ENCODE results near the gene GMPR2. TPM values are rescaled to one million over a fixed set of nuclear protein-coding genes. Genes with fewer than 3 reads are reported as not detected.

The GMPR2 gene
- total and polyA plus RNA-seq, 7 experiments from 2014 or later, result 38.2 to 107 (median 83.7) TPM

DNA sequence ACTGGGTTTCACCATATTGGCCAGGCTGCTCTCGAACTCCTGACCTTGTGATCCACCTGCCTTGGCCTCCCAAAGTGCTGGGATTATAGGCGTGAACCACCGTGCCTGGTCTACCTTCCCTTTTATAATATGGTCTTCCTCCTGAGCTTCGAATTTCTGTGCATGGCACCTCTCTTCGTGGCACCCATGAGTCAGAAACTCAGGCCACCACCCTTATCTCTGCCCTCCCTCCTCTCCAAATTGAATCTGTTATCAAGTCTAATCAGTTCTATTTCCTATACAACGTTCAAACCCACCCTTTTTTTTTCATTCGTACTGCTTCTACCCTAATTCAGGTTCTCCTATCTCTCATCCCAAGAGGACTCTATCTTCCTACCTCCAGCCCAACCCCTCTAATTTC is 14.7 kb downstream of the GMPR2 start:
- Histone ChIP-seq H3K27me3 (ENCODE audit: control insufficient read depth in 2 of 2, insufficient read depth in 2 of 2, low read length in 2 of 2) (no peaks in the 10 kb centered on the region), H3K9me3 (ENCODE audit: control insufficient read depth in 2 of 3, low read length in 3 of 3) (no peaks in the 10 kb centered on the region), H3K36me3 (ENCODE audit: control insufficient read depth in 2 of 3, insufficient read depth in 3 of 3, low read length in 3 of 3) (peaks cover 0 to 14% (median 4%) of the 10 kb centered on the region in 3 experiments), H3K4me3 (ENCODE audit: low read length) (no peak overlapping the region), H3K27ac (ENCODE audit: low read depth, low read length) (no peak overlapping the region), H3K4me1 (ENCODE audit: control insufficient read depth in 2 of 2, insufficient read depth in 2 of 2, low read length in 2 of 2) (peaks cover 8 to 15% of the 10 kb centered on the region in 2 donors)
- CTCF ChIA-PET, result interaction anchor here (0.6 to 7.9 kb wide), 4 partner anchors 51 to 86 kb away, joined by 3 to 140 read pairs (median 4); partner anchors contain the start of genes CIDEB, DHRS1 and NOP9
- POLR2A ChIA-PET, result interaction anchor here (0.7 to 2.9 kb wide), 3 partner anchors 9 to 25 kb away, joined by 3 to 18 read pairs (median 6); partner anchors contain the start of gene RABGGTA
- ATAC-seq (no peak), DNase-seq (no peak)
- H3K27me3 Mint-ChIP-seq, result no peaks in the 10 kb centered on the region
- peaks cover 0 to 8% (median 5%) of the 10 kb centered on the region in 5 donors for H3K36me3 Mint-ChIP-seq
- peaks cover 0 to 1% (median 0%) of the 10 kb centered on the region in 11 donors for H3K9me3 Mint-ChIP-seq
- H3K27ac Mint-ChIP-seq, result peak overlapping the region in 8 of 9 donors; percentile 3 to 95 (median 70)
- H3K4me3 Mint-ChIP-seq, result peak overlapping the region in 4 of 10 donors; percentile 11 to 59 (median 44)
- intact Hi-C loops (cut with micrococcal nuclease), result loop anchor here in 1 of 2 donors (1.0 kb wide), 1 partner anchor 24 kb away; the partner anchor contains the start of gene RABGGTA
- H3K4me1 Mint-ChIP-seq, result peaks cover 12 to 59% (median 23%) of the 10 kb centered on the region in 7 donors

DNA sequence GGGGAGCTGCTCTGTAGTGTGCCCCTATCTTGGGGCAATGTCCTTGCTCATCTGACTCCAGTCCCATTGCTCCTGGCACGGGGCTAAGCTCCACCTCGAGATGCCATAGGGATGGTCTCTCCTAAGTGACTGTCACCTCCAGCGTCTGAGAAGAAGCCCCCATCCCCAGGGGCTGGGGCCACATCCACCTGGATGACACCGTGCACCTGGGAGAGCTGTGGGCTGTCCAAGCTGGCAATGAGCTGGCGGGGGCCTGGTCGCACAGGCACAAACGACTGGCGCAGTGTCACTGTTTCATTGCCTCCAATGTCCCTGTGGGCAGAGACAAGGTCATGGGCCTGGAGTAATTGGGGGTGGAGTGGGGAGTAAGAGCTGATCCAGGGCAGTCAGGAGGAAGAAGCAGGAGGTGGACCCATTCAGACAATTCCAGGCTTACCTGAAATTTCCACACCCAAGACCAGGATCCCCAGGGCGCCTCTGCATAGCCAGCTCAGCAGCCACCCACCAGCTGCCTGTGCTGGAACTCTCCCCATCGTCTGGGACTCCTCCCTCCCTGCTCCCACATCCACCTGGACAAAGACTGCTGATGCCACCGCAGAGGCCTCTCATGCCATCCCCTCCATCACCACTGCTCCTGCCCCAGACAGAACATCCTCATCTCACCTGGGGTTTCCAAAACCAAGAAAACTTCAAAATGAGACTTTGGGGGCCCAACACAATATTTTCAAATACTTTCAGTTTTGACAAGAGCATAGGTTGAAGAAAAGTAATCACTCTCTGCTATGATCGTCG is 16.7 kb downstream of the GMPR2 start:
- Histone ChIP-seq H3K27ac (ENCODE audit: low read depth, low read length) (no peak overlapping the region), H3K9me3 (ENCODE audit: control insufficient read depth in 2 of 3, low read length in 3 of 3) (no peaks in the 10 kb centered on the region), H3K36me3 (ENCODE audit: control insufficient read depth in 2 of 3, insufficient read depth in 3 of 3, low read length in 3 of 3) (peaks cover 0 to 26% (median 4%) of the 10 kb centered on the region in 3 experiments), H3K4me3 (ENCODE audit: low read length) (no peak overlapping the region), H3K4me1 (ENCODE audit: control insufficient read depth in 2 of 2, insufficient read depth in 2 of 2, low read length in 2 of 2) (peaks cover 0 to 4% of the 10 kb centered on the region in 2 donors), H3K27me3 (ENCODE audit: control insufficient read depth in 2 of 2, insufficient read depth in 2 of 2, low read length in 2 of 2) (no peaks in the 10 kb centered on the region)
- Mint-ChIP-seq H3K36me3 (peaks cover 0 to 19% (median 7%) of the 10 kb centered on the region in 5 donors), H3K9me3 (no peaks in the 10 kb centered on the region), H3K27me3 (no peaks in the 10 kb centered on the region), H3K4me1 (peaks cover 4 to 48% (median 14%) of the 10 kb centered on the region in 7 donors), H3K4me3 (peak overlapping the region in 2 of 10 donors; percentile 27 to 44), H3K27ac (peak overlapping the region in 1 of 9 donors; percentile 88)
- no peak for DNase-seq
- CTCF ChIA-PET, result interaction anchor here (1.1 kb wide), 1 partner anchor 46 kb away, joined by 3 read pairs; no protein-coding TSS in a partner anchor
- intact Hi-C loops (cut with micrococcal nuclease), result no loop called here
- no peak for ATAC-seq
- POLR2A ChIA-PET, result interaction anchor here (1.1 to 2.9 kb wide), 3 partner anchors 22 to 54 kb away, joined by 3 to 18 read pairs (median 3); partner anchors contain the start of gene RABGGTA

DNA sequence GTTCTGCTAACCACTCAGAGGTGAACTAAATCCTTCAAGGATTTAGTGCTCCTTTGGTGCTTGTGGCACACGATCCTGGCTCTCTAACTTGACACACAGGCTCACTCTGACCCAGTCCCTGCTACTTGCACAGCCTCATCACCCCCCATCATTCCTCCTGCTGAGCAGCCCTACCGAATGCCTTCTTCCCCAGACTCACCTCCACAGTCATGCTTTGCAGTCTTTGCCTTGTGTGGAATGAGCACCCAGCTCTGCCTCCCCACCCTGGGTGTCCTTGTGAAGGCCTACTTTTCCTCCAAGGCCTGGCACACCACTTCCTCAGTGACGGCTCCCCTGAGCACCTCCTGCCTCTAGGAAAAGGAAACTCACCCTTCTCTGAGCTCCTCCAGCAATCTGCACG is 17.6 kb downstream of the GMPR2 start:
- Histone ChIP-seq H3K27ac (ENCODE audit: low read depth, low read length) (no peak overlapping the region), H3K36me3 (ENCODE audit: control insufficient read depth in 2 of 3, insufficient read depth in 3 of 3, low read length in 3 of 3) (peaks cover 0 to 33% (median 11%) of the 10 kb centered on the region in 3 experiments), H3K9me3 (ENCODE audit: control insufficient read depth in 2 of 3, low read length in 3 of 3) (no peaks in the 10 kb centered on the region), H3K4me3 (ENCODE audit: low read length) (no peak overlapping the region), H3K27me3 (ENCODE audit: control insufficient read depth in 2 of 2, insufficient read depth in 2 of 2, low read length in 2 of 2) (no peaks in the 10 kb centered on the region), H3K4me1 (ENCODE audit: control insufficient read depth in 2 of 2, insufficient read depth in 2 of 2, low read length in 2 of 2) (peaks cover 0 to 4% of the 10 kb centered on the region in 2 donors)
- intact Hi-C loops (cut with micrococcal nuclease), result no loop called here
- no peak for DNase-seq
- no peaks in the 10 kb centered on the region for H3K27me3 Mint-ChIP-seq
- no peak for ATAC-seq
- ChIA-PET CTCF (interaction anchor here (1.4 kb wide), 1 partner anchor 45 kb away, joined by 3 read pairs; no protein-coding TSS in a partner anchor), POLR2A (no interaction called here)
- H3K9me3 Mint-ChIP-seq, result no peaks in the 10 kb centered on the region
- peak overlapping the region in 1 of 10 donors; percentile 71 for H3K4me3 Mint-ChIP-seq
- H3K4me1 Mint-ChIP-seq, result peaks cover 4 to 43% (median 10%) of the 10 kb centered on the region in 7 donors
- peaks cover 0 to 24% (median 7%) of the 10 kb centered on the region in 5 donors for H3K36me3 Mint-ChIP-seq
- H3K27ac Mint-ChIP-seq, result peak overlapping the region in 5 of 9 donors; percentile 29 to 88 (median 67)

DNA sequence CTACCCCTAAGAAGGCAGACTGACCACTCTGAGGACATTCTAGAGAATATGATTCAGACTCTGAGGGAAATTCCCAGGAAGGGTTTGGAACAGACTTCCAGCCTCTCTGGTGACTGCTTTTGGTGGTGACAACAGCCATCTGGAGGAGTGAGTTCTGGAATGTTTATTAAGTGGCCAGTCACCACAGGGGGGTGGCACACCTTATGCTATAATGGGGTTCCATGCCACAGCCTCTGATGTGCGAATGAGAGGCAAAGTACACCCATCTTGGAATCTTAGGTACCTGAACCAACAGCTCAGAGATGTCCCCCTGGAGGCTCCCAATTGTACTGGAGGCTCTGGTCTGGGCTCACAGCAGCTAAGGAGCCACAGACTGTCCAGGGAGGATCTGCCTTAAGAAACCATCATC is 19.2 kb downstream of the GMPR2 start:
- CTCF ChIA-PET, result interaction anchor here (1.1 to 1.4 kb wide), 3 partner anchors 43 to 56 kb away, joined by 3 to 6 read pairs (median 3); partner anchors contain the start of genes CIDEB, DHRS1 and NOP9
- Mint-ChIP-seq H3K4me3 (no peak overlapping the region), H3K4me1 (peaks cover 2 to 40% (median 8%) of the 10 kb centered on the region in 7 donors), H3K27ac (peak overlapping the region in 1 of 9 donors; percentile 73), H3K36me3 (peaks cover 0 to 34% (median 8%) of the 10 kb centered on the region in 5 donors), H3K27me3 (no peaks in the 10 kb centered on the region), H3K9me3 (no peaks in the 10 kb centered on the region)
- intact Hi-C loops (cut with micrococcal nuclease), result no loop called here
- no peaks in the 10 kb centered on the region for H3K4me1 ChIP-seq (ENCODE audit: control insufficient read depth in 2 of 2, insufficient read depth in 2 of 2, low read length in 2 of 2)
- H3K27me3 ChIP-seq (ENCODE audit: control insufficient read depth in 2 of 2, insufficient read depth in 2 of 2, low read length in 2 of 2), result no peaks in the 10 kb centered on the region
- peaks cover 0 to 44% (median 11%) of the 10 kb centered on the region in 3 experiments for H3K36me3 ChIP-seq (ENCODE audit: control insufficient read depth in 2 of 3, insufficient read depth in 3 of 3, low read length in 3 of 3)
- POLR2A ChIA-PET, result no interaction called here
- no peak overlapping the region for H3K27ac ChIP-seq (ENCODE audit: low read depth, low read length)
- H3K9me3 ChIP-seq (ENCODE audit: control insufficient read depth in 2 of 3, low read length in 3 of 3), result no peaks in the 10 kb centered on the region
- H3K4me3 ChIP-seq (ENCODE audit: low read length), result no peak overlapping the region
- DNase-seq (no peak), ATAC-seq (no peak)

DNA sequence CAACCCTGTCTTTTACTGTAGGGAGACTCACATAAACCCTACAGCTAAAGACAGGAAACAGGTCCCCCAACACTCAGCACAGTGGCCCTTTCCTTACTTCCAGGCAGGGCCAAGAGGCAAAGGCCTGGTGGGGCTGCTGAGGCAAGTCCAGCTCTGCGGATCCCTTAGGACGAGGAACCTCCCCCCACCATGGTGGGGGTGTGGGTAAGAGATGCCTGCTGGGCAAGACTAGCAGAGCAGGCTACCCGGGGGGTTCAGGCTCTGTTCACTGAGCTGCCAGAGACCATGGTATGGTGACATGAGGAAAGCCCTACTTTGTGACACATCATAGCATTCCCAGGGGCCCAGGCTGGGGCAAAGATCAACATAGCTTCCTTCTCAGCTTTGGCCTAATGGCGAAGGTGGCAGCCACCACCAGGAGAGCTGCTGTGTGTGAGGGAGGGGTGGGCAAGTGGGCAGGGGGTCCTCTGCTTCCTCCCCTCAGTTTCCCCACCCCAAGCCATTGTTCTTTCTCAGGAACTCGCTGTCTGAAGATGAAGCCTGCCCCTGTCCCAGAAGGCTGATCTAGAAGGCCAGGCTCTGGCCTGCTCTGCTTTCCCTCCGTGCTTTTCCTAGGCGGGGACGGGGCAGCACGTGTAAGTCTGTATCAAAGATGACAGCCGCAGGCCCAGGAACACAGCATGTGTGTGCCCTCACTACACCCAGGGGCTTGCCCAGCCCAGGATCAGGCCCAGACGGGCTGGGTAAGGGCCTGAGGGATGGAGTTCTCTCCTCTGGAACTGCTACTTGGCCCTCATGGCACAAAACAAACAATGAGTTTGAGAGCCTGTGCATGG is 19.8 kb downstream of the GMPR2 start:
- CTCF ChIA-PET, result interaction anchor here (1.1 to 1.2 kb wide), 2 partner anchors 47 to 55 kb away, joined by 3 to 6 read pairs; partner anchors contain the start of genes CIDEB, DHRS1 and NOP9
- Mint-ChIP-seq H3K36me3 (peaks cover 0 to 34% (median 8%) of the 10 kb centered on the region in 5 donors), H3K4me1 (peaks cover 0 to 36% (median 4%) of the 10 kb centered on the region in 7 donors), H3K27ac (no peak overlapping the region), H3K4me3 (no peak overlapping the region), H3K9me3 (no peaks in the 10 kb centered on the region), H3K27me3 (no peaks in the 10 kb centered on the region)
- Histone ChIP-seq H3K36me3 (ENCODE audit: control insufficient read depth in 2 of 3, insufficient read depth in 3 of 3, low read length in 3 of 3) (peaks cover 0 to 44% (median 11%) of the 10 kb centered on the region in 3 experiments), H3K4me1 (ENCODE audit: control insufficient read depth in 2 of 2, insufficient read depth in 2 of 2, low read length in 2 of 2) (no peaks in the 10 kb centered on the region), H3K4me3 (ENCODE audit: low read length) (no peak overlapping the region), H3K27me3 (ENCODE audit: control insufficient read depth in 2 of 2, insufficient read depth in 2 of 2, low read length in 2 of 2) (no peaks in the 10 kb centered on the region), H3K27ac (ENCODE audit: low read depth, low read length) (no peak overlapping the region), H3K9me3 (ENCODE audit: control insufficient read depth in 2 of 3, low read length in 3 of 3) (no peaks in the 10 kb centered on the region)
- intact Hi-C loops (cut with micrococcal nuclease), result no loop called here
- ATAC-seq (no peak), DNase-seq (no peak)
- POLR2A ChIA-PET, result no interaction called here

DNA sequence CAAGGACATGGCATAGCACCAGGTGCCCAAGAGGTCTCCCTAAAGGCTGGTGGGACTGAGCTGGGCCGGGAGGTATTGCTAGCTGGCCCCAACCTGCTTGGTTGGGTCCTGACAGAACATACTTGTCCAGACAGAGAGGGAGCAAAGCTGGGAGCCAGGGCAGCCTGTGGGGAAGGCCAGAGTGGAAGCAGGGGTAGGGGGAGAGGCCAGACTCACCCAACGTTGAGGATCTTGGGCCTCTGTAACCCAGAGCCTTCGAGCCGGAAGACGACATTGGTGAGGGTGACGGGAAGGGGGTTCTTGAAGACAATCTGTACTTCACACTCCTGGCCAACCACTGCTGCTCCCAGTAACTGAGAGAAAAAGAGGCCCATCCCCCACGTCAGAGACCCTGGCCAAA is 21.2 kb downstream of the GMPR2 start:
- peak overlapping the region in 1 of 9 donors; percentile 23 for H3K27ac Mint-ChIP-seq

More for the DNA sequence above, 21.2 kb downstream of the GMPR2 start:
- no peaks in the 10 kb centered on the region for H3K4me1 ChIP-seq (ENCODE audit: control insufficient read depth in 2 of 2, insufficient read depth in 2 of 2, low read length in 2 of 2)
- H3K27ac ChIP-seq (ENCODE audit: low read depth, low read length), result no peak overlapping the region
- POLR2A ChIA-PET, result no interaction called here
- H3K9me3 ChIP-seq (ENCODE audit: control insufficient read depth in 2 of 3, low read length in 3 of 3), result no peaks in the 10 kb centered on the region
- H3K36me3 ChIP-seq (ENCODE audit: control insufficient read depth in 2 of 3, insufficient read depth in 3 of 3, low read length in 3 of 3), result peaks cover 0 to 44% (median 11%) of the 10 kb centered on the region in 3 experiments
- peaks cover 0 to 22% (median 0%) of the 10 kb centered on the region in 7 donors for H3K4me1 Mint-ChIP-seq
- no peaks in the 10 kb centered on the region for H3K9me3 Mint-ChIP-seq
- CTCF ChIA-PET, result no interaction called here
- no peak overlapping the region for H3K4me3 ChIP-seq (ENCODE audit: low read length)
- no peak overlapping the region for H3K4me3 Mint-ChIP-seq
- no peaks in the 10 kb centered on the region for H3K27me3 Mint-ChIP-seq
- intact Hi-C loops (cut with micrococcal nuclease), result no loop called here
- ATAC-seq, result no peak
- H3K36me3 Mint-ChIP-seq, result peaks cover 0 to 34% (median 9%) of the 10 kb centered on the region in 5 donors
- H3K27me3 ChIP-seq (ENCODE audit: control insufficient read depth in 2 of 2, insufficient read depth in 2 of 2, low read length in 2 of 2), result no peaks in the 10 kb centered on the region
- no peak for DNase-seq
